ENCODE data around the gene CD8B.
"Not testable (repeated sequence)": the region's sequence is repeated elsewhere in the genome, so short reads cannot be mapped to it uniquely, and the experiment has no call there.

CD8B gene

DNA sequence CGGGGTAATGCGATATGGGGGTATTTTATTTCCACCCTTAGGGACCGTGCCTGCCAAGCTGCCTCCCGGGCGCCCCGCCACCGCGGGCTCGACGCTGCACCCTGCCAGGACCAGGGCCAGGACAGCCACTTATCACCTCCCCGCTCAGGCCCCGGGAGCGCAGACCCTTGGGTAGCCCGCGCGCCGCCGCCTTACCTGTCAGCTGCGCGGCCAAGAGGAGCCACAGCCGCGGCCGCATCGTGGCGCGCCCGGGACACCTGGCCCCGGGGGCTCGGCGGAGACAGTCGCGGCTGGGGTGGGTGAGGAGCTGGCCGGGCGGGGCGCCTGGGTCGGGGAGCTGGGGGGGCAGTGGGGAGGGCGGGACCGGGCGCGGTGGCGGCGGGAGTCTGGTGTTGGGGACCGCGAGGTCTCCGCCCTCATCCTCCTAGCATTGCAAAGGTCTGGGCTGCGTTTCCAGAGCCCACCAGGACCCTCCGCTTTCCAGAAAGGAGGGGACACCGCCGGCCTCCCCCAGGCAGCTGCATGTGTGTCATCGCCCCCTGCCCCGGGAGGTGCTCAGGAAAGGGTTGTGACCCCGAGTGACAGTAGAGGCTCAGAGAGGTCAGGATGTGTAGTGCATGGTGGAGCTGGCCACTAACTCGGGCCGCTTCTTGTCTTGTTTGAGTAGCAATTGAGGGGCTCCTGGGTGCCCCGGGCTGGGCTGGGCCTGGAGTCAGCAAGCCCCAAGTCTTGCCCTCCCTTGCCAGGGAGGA, at the start of gene CD8B:
Gene CD8B, minus strand, starts transcription at position 259 of the 752 bp plus-strand sequence. Its CDS starts 21 bp downstream, at position 238.
- in situ Hi-C loops (cut with HindIII; ENCODE audit: low sequenced_read_pairs) = not testable (repeated sequence)

DNA sequence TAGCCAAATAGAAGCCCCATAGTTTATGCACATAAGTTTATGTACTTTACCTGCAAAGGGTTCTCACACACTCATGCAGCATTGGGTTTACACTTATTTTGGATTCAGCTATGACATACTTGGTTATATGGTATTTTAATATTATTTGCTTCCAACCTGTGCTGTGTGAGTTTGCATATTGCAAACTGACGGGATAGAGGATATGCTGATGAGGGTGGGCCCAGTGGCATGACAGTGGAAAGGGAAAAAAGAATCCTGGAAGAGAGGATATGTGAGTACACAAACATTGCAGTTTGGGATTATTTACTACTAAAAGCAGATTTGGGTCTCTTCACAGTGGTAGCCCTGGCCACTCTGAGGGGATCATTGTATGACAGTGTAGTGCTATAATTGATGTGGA, 44.2 kb upstream of the CD8B start:
- in situ Hi-C loops (cut with HindIII; ENCODE audit: low sequenced_read_pairs) = not testable (repeated sequence)

DNA sequence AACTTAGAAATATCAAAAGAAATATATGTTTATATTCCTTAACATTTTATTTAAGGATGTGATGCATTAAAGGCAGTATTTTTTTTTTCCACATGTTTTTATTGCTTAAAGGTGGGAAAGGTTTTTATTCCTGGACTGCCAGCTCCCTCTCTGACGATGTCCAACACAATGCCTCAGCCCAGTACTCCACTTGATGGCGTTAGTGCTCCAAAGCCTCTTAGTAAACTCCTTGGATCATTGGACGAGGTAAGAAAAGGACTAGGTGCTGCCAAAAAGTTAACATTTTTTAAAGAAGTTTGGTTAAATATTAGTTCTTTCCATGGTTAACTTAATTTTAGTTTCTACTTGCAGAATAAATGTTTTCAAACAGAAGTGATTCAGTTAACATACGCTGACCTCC, 39.0 kb upstream of the CD8B start:
- in situ Hi-C loops (cut with HindIII; ENCODE audit: low sequenced_read_pairs) = not testable (repeated sequence)

DNA sequence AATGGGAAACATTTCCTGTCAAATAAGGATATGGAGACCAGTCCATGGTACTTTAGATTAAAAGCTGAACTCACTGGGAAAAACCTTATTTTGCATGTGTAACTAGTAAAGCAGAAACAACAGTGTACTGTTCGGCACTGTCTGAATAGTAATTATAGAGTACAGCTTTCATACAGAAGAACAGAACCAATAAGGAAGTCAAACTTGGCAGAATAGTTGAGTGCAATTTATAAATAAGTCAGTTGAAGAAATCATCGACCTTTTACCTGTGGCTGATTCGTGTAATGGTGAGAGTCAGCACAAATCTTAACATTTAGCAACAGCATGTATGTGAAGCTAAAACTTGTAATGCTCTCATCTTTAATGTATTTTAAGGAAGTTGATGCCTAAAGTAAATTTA, 24.3 kb upstream of the CD8B start:
- in situ Hi-C loops (cut with HindIII; ENCODE audit: low sequenced_read_pairs) = not testable (repeated sequence)

DNA sequence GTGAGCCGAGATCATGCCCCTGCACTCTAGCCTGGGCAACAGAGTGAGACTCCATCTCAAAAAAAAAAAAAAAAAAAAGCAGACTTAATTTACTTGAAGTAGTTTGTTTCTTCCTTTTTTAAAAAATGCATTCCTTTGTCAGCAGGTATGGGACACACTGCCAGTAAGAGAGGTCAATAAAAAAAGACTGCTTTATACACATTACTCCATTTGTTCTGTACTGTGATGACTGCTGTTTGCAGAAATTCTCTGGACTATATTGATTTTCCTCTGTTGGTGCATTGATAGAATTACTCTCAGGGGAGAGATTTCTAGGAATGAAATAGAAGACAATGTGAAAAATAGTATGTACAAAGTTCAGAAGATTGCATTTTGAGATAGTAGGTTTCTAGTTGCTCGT, 21.2 kb upstream of the CD8B start:
- in situ Hi-C loops (cut with HindIII; ENCODE audit: low sequenced_read_pairs) = not testable (repeated sequence)

DNA sequence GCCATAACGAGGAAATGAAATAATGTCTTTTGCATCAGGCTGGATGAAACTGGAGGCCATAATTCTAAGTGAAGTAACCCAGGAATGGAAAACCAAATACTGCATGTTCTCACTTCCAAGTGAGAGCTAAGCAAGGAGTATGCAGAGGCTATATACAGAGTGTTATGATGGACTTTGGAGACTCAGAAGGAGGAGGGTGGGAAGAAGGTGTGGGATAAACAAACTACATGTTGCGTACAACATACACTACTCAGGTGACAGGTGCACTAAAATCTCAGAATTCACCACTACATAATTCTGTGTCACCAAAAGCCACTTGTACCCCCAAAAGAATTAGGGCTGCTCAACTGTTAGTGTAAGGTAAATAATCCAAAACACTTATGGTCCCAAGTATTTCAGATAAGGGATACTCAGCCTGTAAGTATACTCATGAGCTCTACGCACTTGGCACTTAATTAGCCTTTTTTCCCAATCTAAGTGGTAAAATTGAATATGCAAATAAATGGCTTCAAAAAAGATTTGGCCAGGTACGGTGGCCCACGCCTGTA, 20.5 kb upstream of the CD8B start:
- in situ Hi-C loops (cut with HindIII; ENCODE audit: low sequenced_read_pairs) = not testable (repeated sequence)

DNA sequence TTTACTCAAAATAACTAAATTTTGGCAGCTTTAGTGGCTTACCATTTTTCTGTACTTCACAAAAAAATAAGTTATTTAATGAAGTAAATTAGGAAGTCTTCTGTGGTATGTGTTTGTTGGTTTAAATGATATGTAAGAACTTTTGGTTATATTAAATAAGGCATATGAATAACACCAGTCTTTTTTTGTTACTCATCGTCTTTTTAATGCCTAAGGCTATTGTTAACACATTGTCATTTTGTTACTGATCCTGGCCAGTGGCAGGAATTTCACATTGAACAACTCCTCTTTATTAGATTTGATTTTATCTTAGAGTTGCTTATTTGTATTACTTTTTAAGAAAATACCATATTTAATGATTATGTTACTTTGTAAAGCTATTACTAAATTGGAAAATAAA, 17.3 kb upstream of the CD8B start:
- in situ Hi-C loops (cut with HindIII; ENCODE audit: low sequenced_read_pairs) = not testable (repeated sequence)

DNA sequence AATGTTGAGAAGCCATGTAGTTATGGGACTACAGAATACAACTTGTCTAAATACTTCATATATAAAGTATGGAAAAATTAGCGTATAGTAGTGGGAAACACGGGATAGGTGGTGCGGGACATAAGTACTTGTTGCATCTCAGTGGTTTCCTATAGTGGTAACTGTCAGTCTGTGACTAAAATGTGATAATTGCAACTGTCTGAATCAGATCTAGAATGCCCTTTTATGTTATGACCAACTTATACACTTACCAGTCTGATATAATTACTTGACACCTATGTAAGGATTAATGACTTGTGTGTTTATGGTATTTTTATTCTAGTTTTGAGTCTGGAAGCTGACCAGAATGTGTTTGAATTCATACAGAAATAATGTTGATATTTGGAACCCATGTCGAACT, 9.3 kb upstream of the CD8B start:
- in situ Hi-C loops (cut with HindIII; ENCODE audit: low sequenced_read_pairs) = not testable (repeated sequence)

DNA sequence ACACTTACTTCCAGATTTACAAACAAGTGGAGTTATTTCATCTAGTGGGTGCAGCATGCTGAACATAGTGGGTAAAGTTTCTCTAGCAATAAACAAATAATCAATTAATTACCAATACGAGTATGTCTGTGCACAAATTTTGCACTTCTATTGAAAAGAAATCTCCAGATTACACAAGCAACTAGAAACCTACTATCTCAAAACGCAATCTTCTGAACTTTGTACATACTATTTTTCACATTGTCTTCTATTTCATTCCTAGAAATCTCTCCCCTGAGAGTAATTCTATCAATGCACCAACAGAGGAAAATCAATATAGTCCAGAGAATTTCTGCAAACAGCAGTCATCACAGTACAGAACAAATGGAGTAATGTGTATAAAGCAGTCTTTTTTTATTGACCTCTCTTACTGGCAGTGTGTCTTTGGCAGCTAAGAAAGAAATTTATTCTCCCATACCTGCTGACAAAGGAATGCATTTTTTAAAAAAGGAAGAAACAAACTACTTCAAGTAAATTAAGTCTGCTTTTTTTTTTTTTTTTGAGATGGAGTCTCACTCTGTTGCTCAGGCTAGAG, 7.3 kb upstream of the CD8B start:
- in situ Hi-C loops (cut with HindIII; ENCODE audit: low sequenced_read_pairs) = not testable (repeated sequence)

DNA sequence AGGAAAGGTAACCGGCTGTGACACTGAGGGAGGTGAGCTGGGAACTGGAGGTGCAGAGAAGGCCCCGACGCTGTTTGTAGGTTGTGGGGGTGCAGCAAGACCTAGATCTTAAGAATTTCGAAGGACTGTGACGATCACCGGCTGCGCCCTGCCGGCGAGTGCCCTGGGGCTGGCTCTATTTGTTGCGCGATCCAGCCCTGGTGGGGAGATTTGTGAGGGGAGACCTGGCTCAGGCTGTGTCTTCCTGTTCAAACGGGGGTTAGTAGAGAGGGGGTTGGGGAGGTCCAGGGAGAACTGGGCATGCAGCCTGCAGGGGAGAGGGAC, 656 bp upstream of the CD8B start:
- in situ Hi-C loops (cut with HindIII; ENCODE audit: low sequenced_read_pairs) = not testable (repeated sequence)

DNA sequence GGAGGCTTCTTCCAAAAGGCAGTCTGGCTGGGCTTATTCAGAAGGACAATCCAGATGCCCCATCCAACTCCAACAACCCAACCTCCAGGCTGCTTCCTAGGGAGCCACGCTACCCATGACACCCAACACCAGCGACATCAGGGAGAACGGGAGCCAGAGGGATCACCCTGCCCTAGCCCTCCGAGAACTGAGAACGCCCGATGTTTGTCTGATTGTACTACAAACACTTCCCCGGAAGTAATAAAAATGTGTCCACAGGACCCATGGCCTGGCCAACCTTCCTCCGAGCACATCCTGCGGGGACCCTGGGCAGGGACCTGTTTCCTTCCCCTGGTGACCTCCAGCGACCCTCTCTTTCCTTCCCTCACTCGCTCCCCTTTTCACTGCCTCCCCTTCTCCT, 511 bp downstream of the CD8B start:
- in situ Hi-C loops (cut with HindIII; ENCODE audit: low sequenced_read_pairs) = not testable (repeated sequence)

DNA sequence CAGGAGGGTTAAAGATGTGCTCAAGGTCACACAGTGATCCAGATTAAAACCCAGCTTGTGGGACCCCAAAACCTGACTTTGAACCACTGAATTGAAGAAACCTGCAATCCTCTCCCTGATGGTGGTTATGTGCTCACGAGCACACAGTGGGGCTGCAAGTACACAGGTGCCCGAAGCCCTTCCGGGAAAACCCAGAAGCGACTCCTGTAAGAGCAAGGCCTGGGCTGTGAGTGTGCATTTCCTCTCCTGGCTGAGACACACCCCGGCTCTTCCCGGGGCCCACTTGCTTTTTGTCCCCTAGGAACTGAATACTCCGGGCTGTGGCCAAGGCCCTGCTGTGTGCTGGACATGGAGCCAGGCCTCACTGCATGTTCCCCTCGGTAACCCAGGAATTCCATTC, 1.1 kb downstream of the CD8B start:
- in situ Hi-C loops (cut with HindIII; ENCODE audit: low sequenced_read_pairs) = not testable (repeated sequence)

DNA sequence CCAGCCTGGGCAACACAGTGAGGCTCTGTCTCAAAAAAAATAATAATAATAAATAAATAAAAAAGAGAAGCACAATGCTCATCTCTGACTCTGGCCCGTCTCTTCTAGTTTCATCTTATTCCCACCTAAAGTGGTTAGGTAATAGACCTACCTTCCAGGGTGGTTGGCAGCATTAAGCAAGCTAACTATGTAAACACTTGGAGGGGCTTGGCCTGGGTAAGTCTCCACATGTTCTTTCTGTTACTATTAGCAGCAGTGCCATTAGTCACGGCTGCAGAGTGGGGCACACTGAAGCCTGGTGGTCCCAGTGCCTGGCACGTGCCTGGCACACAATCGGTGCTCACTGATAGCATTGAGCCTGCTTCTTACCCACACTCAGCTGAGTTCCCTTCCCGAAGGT, 4.0 kb downstream of the CD8B start:
- in situ Hi-C loops (cut with HindIII; ENCODE audit: low sequenced_read_pairs) = not testable (repeated sequence)

DNA sequence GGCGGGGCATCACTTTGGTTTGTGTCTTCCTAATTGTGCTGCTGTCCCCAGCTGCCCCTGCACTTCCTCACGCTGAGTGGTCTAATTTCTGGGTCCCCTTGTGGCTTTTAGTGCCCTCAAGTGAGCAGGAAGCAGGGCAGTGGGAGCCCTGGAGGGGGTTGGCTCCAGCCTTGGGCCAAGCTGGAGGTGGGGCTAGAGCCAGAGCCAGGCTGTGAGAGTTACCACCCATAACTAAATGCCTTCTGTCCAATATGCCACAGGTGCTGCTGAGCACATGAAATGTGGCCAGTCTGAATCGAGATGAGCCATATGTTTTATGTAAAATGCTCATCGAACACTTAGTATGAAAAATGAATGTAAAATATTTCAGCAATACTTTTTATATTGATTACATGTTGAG, 5.2 kb downstream of the CD8B start:
- in situ Hi-C loops (cut with HindIII; ENCODE audit: low sequenced_read_pairs) = not testable (repeated sequence)

DNA sequence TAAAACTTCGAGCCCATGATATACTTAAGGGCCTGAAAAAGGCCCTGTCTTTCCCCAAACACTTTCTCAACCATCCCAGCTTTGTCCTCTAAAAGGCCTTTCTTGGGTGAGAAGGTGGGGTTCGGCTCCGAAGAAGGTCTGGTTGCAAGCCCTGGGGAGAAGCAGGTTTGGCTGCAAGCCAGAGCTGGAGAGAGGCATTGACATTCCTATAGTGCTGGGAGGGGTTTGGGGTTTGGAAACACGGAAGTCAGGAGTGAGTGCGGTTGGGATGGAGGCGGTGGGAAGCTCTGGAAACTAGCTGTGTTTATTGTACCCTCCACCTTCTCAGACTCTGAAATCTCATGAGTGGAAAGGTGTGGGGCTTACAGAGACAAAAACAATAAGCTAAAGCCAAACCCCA, 5.7 kb downstream of the CD8B start:
- in situ Hi-C loops (cut with HindIII; ENCODE audit: low sequenced_read_pairs) = not testable (repeated sequence)

DNA sequence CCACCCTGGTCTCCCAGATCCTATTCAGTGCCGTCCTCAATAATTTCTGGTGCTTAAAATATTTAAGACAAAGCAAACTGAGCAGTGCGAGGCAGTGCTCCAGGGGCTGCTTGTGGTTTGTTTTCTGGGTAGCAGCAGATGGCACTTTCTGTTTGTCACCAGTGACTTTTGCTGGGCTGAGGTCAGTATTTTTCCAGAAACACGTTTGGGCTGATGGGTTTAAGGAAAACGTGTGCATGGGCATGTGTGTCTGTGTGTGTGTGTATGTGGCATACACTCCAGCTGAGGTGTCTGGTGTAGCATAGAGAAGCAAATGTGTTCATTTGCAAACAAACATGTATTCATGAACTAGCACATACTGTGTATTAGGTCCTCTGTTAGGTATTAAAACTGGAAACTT, 10.1 kb downstream of the CD8B start:
- in situ Hi-C loops (cut with HindIII; ENCODE audit: low sequenced_read_pairs) = not testable (repeated sequence)

DNA sequence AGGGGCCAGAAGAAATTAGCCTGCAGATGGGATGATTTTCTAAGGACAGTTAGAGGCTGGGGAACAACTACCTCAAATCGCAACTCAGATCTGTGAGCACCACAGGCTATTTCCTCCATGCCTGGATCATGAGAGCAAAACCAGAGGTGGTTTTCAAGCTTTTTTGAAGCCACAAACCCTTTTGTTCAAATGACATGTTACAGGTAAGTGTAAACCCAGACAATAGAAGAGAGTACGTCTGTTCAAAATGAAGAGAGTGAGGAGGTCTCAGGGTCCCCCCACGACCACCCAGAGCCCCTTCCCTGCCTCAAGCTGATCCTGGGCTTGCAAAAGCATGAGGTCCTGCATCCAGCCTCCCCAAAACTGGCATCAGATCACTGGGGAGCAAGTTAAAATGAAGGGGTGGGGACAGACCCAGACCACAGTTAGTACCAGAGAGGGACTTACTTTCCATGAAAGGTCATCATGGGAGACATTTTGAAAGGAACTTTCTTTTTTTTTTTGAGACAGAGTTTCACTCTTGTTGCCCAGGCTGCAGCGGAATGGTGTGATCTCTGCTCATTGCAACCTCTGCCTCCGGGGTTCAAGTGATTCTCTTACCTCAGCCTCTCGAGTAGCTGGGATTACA, 19.0 kb downstream of the CD8B start:
- in situ Hi-C loops (cut with HindIII; ENCODE audit: low sequenced_read_pairs) = not testable (repeated sequence)

DNA sequence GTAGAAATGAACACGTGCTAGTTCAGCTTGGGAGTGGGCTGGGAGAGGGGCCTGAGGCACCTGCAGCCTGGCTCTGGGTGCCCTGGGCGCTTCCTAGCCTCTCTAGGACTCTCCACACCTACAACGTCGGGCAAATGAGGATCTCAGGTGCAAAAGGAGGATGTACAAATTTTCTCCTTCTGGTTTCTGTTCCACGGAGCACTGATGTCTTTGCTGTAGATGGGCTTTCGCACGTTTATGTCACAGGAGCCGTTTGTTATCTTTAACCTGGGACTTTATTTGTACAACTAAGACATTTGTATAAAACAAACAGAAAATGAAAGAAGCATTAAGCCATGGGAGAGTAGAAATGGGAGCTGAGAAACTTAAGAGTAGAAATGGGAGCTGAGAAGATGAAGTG, 20.4 kb downstream of the CD8B start:
- in situ Hi-C loops (cut with HindIII; ENCODE audit: low sequenced_read_pairs) = not testable (repeated sequence)

DNA sequence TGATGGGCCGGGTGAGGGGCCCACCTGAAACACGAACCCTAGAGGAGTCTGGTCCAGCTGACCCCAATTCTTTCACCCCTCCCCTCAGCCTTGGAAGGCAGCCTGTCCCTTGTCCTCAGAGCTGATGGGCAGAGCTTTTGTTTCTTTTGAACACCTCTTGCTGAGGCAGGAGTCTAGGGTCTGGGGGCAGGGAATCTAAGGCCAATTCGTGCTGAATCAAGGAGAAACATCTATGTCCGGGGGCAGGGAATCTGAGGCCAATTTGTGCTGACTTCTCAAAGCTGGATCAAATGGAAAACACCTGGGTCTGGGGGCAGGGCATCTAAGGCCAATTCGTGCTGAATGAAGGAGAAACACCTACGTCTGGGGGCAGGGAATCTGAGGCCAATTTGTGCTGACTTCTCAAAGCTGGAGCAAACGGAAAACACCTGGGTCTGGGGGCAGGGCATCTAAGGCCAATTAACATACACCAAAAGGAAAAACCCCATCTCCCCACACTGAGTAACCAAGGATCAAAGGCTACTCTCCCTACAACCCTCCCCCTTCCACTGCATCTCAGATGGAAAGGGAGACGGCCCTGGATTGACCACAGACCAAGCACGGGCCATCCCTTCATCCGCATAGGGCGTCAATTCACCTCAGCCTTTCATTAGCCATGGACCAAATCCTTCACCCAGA, 21.7 kb downstream of the CD8B start:
- in situ Hi-C loops (cut with HindIII; ENCODE audit: low sequenced_read_pairs) = not testable (repeated sequence)

DNA sequence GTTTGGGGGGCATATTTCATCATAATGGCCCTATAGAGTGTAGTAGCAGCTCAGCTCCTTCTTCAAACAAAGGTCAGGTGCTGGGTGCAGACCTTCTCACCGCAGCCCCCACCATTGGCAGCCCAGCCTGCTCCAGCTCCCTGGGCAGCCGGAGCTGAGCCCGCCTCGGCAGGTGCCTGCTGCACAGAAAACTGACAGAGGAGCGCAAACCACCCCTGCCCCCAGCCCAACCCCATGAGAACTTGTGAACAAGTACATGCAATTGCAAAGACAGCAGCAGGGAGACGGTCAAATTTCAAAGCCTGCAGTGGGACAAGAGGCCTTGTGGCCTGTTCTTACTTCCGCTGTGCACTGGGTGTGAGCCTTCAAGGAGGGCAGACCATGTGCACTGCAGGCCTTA, 22.2 kb downstream of the CD8B start:
- in situ Hi-C loops (cut with HindIII; ENCODE audit: low sequenced_read_pairs) = not testable (repeated sequence)

DNA sequence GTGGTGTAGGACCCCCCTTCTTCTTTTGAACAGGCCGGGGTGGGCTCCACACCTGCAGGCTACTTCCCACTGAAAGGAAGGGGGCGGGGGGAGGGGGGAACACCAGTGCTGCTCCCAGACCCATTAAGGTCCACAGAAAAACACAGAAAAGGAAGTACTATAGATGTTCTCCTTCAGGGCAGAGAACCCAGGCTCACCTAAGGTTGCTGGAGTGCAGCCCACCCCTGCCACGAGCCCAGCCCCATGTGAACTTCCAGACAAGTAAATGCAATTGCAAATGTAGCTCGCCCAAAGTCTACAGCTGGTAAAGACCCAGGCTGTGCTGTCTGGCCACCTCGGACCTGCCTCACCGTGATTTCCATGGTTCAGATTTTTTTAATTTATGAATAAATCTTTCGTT, 24.0 kb downstream of the CD8B start:
- in situ Hi-C loops (cut with HindIII; ENCODE audit: low sequenced_read_pairs) = not testable (repeated sequence)
